GM19099 (cell line): ENCODE data around the gene PELI1.

ENCODE experiments used
- POLR2A ChIP-seq: IDR thresholded peaks from 3 replicates; pipeline ENCODE4 v1.6.1; 2011; ENCODE audit warnings: low read depth; ENCODE audit not compliant: insufficient read length; ENCODE audit errors: extremely low read depth

PELI1 gene

GRCh38 chr2:64114912-64115277, 29.3 kb downstream of the PELI1 start:
- TF ChIP-seq POLR2A: no peak

DNA sequence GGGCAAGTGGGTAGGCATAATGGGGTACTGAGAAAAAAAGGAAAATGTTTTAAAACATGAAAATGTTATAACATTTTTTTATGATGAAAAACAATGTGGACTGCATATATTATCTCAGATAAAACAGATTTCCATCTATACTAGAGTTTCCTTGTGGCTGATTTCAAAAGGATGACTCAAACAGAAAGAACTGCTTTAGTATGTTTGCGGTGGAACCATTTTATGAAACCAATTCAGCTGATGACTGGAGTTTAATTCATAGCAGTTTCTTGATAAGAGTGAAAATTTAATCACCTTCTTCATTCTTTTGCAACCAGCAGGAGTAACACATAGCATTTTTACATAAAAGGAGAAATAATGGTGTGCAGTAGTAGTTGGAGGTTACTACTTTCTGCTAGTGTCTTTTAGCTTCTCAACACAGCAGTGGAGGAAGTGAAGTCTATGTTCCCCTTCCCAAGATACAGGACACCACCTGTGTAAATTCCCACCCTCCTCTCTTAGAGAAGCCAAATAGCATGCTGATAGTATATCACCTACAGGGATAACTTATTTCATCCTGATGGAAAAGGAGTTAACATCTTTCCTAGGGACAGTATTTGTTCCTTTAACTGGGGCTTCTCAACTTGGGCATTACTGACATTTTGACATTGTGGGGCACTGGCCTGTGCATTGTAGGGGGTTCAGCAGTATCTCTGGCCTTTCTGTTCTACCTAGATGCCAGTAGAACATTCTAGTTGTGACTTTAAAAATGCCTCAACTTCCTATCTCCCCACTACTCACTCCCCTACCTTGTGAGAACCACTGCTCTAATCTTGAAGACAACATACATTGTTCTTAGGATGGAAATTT, 29.9 kb downstream of the PELI1 start:
- TF ChIP-seq POLR2A: no peak

DNA sequence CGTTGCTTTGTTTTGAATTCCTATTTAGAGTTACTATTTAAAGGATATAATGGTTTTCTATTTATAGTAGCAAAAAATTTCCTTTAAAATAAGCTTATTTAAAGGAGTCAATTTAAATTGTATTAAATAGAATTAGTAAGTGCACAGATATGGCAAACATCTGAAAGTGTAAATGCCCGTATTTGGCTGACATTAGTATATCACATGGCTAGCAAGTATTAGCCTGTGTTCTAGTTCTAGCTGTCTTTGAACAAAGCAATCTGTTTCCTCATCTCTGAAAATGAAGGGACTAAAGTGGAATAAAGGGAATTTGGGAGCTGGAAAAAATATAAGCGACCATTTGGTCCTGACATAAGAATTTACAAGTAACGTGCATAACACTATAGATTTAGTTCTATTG, 32.2 kb downstream of the PELI1 start:
- TF ChIP-seq POLR2A: no peak

DNA sequence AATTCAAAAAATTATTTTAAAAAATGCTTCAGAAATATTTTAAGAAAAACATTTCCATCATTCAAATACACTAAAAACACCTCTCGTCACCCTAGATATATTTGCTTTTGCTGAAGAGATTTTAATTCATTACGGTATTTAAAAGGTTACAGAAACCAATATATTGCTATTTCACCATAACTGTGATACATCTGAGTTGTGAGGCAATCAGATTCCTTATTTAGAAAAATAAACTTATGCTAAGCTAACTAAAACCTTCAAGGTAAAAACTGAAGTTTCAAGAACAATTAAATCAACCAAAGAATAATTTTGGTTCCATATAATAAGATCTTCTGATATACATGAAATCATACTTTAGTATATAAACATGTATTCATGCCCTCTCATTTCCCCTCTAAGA, 32.8 kb downstream of the PELI1 start:
- no peak for TF ChIP-seq POLR2A

DNA sequence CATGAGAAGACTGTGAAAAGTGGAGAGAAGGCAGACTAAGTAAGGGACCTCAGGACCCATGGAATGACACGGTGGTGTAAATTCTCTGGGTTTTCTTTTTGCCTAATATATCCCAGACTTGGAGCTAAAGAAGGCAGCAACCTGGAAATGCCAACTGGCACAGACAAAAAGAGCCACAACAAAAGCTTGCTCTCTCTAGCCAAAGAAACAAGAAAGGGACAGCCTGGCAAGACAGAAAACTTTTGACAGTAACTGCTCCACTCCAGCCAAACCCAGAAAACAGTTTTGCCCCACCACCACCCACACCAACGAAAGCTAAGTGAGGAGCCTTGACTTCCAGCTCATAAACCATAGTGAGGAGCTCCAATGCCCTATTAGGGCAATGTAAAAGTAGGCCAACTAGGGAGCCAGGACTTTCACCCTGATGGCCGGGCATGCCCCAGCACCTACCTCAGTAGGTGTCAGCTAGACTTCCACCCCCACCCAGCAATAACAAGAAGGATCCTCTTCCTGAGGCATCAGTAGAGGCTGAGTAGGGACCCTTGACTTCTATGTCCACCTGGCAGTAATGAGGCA, 35.5 kb downstream of the PELI1 start:
- no peak for TF ChIP-seq POLR2A

DNA sequence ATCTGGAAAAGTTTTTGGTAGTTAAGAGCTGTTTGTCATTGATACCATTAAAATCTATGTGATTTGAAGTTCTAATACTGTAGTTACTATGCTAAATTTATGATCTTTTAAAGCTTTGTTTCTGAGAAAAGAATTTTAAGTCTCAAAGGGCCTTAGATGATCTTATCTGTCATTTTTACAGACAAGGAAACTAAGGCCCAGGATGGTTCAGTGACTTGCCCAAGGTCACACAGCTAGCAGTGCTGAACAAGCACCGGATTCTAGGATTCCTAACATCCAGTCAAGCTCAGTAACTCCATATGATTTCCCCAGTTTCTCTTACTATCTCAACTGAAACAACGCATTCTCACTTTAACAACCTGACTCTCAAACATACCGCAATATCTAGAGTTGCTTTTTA, 37.7 kb downstream of the PELI1 start:
- no peak for TF ChIP-seq POLR2A

GRCh38 chr2:64105670-64106461, 38.4 kb downstream of the PELI1 start:
- no peak for TF ChIP-seq POLR2A

GRCh38 chr2:64104933-64105332, 39.3 kb downstream of the PELI1 start:
- no peak for TF ChIP-seq POLR2A

GRCh38 chr2:64101141-64101591, 43.1 kb downstream of the PELI1 start:
- TF ChIP-seq POLR2A: no peak

GRCh38 chr2:64094663-64095382, 49.4 kb downstream of the PELI1 start:
- TF ChIP-seq POLR2A: no peak

GRCh38 chr2:64093341-64093740, 50.9 kb downstream of the PELI1 start:
- TF ChIP-seq POLR2A: no peak

GRCh38 chr2:64092502-64092901, 51.7 kb downstream of the PELI1 start:
- no peak for TF ChIP-seq POLR2A

DNA sequence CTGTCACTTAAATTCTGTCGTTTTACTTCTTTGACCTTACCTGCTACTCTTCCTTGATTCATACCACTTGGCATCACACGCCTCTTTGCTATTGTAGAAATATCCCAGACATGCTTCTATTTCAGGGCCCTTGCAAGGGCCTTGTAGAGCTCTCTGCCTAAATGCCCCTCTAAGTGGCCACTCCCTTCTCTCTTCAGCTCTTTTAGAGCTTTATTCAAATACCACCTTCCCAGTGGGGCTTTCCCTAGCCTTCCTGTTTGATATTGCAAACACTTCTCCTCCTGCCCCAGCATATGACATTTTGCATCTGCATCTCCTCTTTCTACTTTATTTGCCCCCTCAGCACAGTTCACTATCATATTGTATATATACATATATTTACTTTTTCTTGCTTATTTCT, 54.0 kb downstream of the PELI1 start:
- no peak for TF ChIP-seq POLR2A

DNA sequence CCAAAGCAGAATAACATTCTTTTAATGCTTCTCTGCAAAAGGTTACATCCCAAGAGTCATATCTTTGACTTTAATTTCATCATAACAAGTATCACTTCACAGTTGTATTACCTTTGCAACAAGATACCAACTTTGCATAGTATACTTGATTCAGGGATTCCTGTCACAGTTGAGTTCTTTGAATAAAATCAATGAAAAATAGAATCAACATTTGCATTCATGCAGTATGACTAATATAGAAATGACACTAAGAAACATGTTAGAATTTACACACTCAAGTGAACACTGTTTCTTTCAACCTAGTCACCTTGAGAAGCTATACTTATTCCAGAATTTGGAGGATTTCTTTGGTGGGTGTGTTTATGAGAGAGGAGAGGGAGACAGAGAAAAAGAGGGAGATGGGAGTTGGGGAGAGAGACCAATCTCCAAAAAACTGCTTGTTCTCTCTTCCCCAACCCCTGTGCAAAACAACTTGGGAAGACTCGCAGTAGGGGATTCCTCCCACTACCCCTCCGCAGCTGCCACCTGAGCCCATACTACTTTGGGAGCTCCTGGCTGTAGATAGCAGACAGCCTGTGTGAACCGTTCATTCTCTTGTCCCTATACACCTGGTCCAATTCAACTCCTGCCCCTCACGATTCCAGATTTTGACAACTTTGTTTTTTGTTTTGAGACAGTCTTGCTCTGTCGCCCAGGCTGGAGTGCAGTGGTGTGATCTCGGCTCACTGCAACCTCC, 57.7 kb downstream of the PELI1 start:
- no peak for TF ChIP-seq POLR2A
